SK-N-MC (cell line): Measurements from ENCODE around the gene ATP1A1.
A peak's percentile ranks its signal among the peaks of the same experiment; 100 is the strongest.

Experiments
- EZH2 ChIP-seq: fragments of 200-600 bp; sonication (generic); IDR thresholded peaks from one replicate; pipeline ENCODE4 v1.6.1; 2017; ENCODE audit warnings: antibody characterized with exemption
- FOXP2 ChIP-seq: optimal IDR thresholded peaks from 2 replicates; pipeline ENCODE3; 2011; ENCODE audit warnings: mild to moderate bottlenecking, moderate library complexity; ENCODE audit not compliant: insufficient read depth; ENCODE audit errors: extremely low read length, control extremely low read depth
- POLR2AphosphoS5 ChIP-seq: IDR thresholded peaks from 2 replicates; pipeline ENCODE4 v1.6.1; 2012; ENCODE audit warnings: mild to moderate bottlenecking, low read depth, low read length, borderline replicate concordance

DNA sequence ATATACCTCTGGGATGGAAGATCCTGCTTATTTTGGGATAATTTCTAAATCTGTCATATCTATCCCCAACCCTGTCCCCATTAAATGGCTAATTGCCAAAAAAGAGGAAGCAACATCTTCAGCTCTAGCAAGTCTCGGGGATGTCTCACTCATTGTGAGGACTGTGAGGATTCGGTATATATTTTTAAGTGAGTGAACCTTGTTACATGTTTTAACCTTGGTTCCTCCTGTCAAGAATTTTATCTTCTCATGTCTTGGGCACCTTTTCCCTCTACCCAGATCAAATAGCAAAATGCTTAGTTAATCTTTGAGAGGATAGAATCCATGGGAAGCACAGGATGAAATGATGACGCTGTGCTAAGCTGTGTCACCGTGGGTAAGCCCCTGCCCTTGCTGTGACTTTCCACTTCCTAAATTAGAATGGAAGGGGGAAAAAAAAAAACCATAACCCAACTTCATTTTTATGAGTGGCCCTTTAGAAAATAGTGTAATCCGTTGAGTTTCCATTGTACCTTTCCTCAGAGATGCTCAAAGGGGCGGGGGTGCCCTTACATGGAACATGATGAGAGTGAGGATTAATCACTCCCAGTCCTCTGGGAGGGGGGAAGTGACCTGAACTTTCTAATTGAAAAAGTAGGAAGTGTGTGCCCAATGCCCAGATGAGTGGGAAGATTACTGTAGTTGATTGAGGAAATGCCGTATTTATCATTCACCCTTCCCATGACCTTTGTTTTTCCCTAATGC lies 7.6 kb downstream of the ATP1A1 start:
- TF ChIP-seq POLR2AphosphoS5 (0 out of 2 replicates have a peak, but pooled peaks have one; percentile 6), EZH2 (no peak), FOXP2 (no peak)
